GM19328 (cell line): Measurements from ENCODE around the gene ZNF346.
"Not testable (repeated sequence)": the region's sequence is repeated elsewhere in the genome, so short reads cannot be mapped to it uniquely, and the experiment has no call there.

Experiments
- ATAC-seq: cut with Tn5 transposase; IDR thresholded peaks from one replicate; pipeline ENCODE4 v1.9.1; 2021; ENCODE audit warnings: mild to moderate bottlenecking, moderate library complexity; ENCODE audit not compliant: unreplicated experiment

ZNF346 gene

GRCh38 chr5:177008716-177009115, 13.8 kb upstream of the ZNF346 start:
- ATAC-seq, result no peak

GRCh38 chr5:177010153-177010552, 12.3 kb upstream of the ZNF346 start:
- ATAC-seq, result no peak

- no peak for ATAC-seq
Measured at GRCh38 chr5:177015156-177015555, 7.3 kb upstream of the ZNF346 start.

- no peak for ATAC-seq
Measured at GRCh38 chr5:177018341-177018740, 4.2 kb upstream of the ZNF346 start.

GRCh38 chr5:177020033-177020432, 2.5 kb upstream of the ZNF346 start:
- ATAC-seq, result no peak

GRCh38 chr5:177023303-177023664, 788 bp downstream of the ZNF346 start:
- ATAC-seq, result peak; percentile 16

GRCh38 chr5:177024559-177024958, 2.1 kb downstream of the ZNF346 start:
- ATAC-seq, result no peak

- no peak for ATAC-seq
Measured at GRCh38 chr5:177025101-177025601, 2.7 kb downstream of the ZNF346 start.

- ATAC-seq, result no peak
Measured at GRCh38 chr5:177027665-177028064, 5.2 kb downstream of the ZNF346 start.

- no peak for ATAC-seq
Measured at GRCh38 chr5:177029498-177029897, 7.0 kb downstream of the ZNF346 start.

- no peak for ATAC-seq
Measured at GRCh38 chr5:177035976-177036375, 13.5 kb downstream of the ZNF346 start.

GRCh38 chr5:177036443-177036842, 13.9 kb downstream of the ZNF346 start:
- no peak for ATAC-seq

- no peak for ATAC-seq
Measured at GRCh38 chr5:177036921-177037320, 14.4 kb downstream of the ZNF346 start.

- no peak for ATAC-seq
Measured at GRCh38 chr5:177040814-177041420, 18.4 kb downstream of the ZNF346 start.

GRCh38 chr5:177041936-177042335, 19.4 kb downstream of the ZNF346 start:
- no peak for ATAC-seq

GRCh38 chr5:177043114-177043513, 20.6 kb downstream of the ZNF346 start:
- no peak for ATAC-seq

- ATAC-seq, result no peak
Measured at GRCh38 chr5:177043958-177044357, 21.5 kb downstream of the ZNF346 start.

- no peak for ATAC-seq
Measured at GRCh38 chr5:177044641-177045040, 22.1 kb downstream of the ZNF346 start.

- no peak for ATAC-seq
Measured at GRCh38 chr5:177045631-177046030, 23.1 kb downstream of the ZNF346 start.

- not testable (repeated sequence) for ATAC-seq
Measured at GRCh38 chr5:177048531-177048930, 26.0 kb downstream of the ZNF346 start.

- ATAC-seq, result no peak
Measured at GRCh38 chr5:177049285-177049684, 26.8 kb downstream of the ZNF346 start.

GRCh38 chr5:177064500-177065277, 42.2 kb downstream of the ZNF346 start:
- no peak for ATAC-seq
